Measurements from ENCODE around the gene HRH1. TPM values are rescaled to one million over a fixed set of nuclear protein-coding genes. Genes with fewer than 3 reads are reported as not detected.

The HRH1 gene
- total RNA-seq, 1 experiment from 2014 or later, result 4.6 TPM

DNA sequence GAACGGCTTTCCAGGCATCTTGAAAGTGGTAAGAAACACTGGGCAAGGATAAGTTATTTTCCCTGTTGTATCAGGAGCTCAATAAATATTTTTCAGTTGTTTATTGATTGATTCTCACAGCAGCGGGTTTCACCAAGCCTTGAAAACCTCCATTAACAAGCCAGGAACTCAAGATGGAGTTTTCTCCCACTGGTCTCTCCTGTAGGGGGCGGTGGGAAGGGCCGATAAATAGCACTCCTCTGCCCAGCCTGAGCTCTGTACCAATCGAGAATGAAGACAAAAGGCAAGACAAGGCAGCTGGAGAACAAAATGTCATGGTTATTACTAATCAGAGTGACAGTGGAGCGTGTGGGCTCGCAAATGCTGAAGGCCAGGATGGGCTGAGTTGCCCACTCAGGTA lies 7.4 kb downstream of the HRH1 start:
- no peak overlapping the region for H3K27ac ChIP-seq (ENCODE audit: low read length)
- in situ Hi-C loops (cut with HindIII; ENCODE audit: low pct_unique_long_range_greater_than_20kb, low sequenced_read_pairs) (no loop called here), intact Hi-C loops (cut with micrococcal nuclease; ENCODE audit: unreplicated experiment) (no loop called here)
- BruUV-seq (replicated peaks), result no TSS peak
- CTCF ChIA-PET, result interaction anchor here (0.7 kb wide), 1 partner anchor 412 kb away, joined by 3 read pairs; no protein-coding TSS in a partner anchor
- POLR2A ChIA-PET, result no interaction called here
- H3K36me3 ChIP-seq (ENCODE audit: control insufficient read depth, insufficient read depth, low read length), result no peaks in the 10 kb centered on the region
- TF ChIP-seq SIN3A (IDR thresholded peaks at IDR 0.05; ENCODE audit: borderline replicate concordance, insufficient read depth, low read depth, low read length) (no peak), POLR2AphosphoS5 (IDR thresholded peaks at IDR 0.05; ENCODE audit: low read depth, low read length) (no peak), TCF7L2 (IDR thresholded peaks at IDR 0.05; ENCODE audit: low read depth, low read length) (no peak)
- TF ChIP-seq, protein P1, sequence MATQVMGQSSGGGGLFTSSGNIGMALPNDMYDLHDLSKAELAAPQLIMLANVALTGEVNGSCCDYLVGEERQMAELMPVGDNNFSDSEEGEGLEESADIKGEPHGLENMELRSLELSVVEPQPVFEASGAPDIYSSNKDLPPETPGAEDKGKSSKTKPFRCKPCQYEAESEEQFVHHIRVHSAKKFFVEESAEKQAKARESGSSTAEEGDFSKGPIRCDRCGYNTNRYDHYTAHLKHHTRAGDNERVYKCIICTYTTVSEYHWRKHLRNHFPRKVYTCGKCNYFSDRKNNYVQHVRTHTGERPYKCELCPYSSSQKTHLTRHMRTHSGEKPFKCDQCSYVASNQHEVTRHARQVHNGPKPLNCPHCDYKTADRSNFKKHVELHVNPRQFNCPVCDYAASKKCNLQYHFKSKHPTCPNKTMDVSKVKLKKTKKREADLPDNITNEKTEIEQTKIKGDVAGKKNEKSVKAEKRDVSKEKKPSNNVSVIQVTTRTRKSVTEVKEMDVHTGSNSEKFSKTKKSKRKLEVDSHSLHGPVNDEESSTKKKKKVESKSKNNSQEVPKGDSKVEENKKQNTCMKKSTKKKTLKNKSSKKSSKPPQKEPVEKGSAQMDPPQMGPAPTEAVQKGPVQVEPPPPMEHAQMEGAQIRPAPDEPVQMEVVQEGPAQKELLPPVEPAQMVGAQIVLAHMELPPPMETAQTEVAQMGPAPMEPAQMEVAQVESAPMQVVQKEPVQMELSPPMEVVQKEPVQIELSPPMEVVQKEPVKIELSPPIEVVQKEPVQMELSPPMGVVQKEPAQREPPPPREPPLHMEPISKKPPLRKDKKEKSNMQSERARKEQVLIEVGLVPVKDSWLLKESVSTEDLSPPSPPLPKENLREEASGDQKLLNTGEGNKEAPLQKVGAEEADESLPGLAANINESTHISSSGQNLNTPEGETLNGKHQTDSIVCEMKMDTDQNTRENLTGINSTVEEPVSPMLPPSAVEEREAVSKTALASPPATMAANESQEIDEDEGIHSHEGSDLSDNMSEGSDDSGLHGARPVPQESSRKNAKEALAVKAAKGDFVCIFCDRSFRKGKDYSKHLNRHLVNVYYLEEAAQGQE (IDR thresholded peaks at IDR 0.05; ENCODE audit: insufficient read depth in 1 of 2, low read depth in 2 of 2, low read length in 1 of 2), result no peak
- TF ChIP-seq, protein P2, sequence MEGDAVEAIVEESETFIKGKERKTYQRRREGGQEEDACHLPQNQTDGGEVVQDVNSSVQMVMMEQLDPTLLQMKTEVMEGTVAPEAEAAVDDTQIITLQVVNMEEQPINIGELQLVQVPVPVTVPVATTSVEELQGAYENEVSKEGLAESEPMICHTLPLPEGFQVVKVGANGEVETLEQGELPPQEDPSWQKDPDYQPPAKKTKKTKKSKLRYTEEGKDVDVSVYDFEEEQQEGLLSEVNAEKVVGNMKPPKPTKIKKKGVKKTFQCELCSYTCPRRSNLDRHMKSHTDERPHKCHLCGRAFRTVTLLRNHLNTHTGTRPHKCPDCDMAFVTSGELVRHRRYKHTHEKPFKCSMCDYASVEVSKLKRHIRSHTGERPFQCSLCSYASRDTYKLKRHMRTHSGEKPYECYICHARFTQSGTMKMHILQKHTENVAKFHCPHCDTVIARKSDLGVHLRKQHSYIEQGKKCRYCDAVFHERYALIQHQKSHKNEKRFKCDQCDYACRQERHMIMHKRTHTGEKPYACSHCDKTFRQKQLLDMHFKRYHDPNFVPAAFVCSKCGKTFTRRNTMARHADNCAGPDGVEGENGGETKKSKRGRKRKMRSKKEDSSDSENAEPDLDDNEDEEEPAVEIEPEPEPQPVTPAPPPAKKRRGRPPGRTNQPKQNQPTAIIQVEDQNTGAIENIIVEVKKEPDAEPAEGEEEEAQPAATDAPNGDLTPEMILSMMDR (IDR thresholded peaks at IDR 0.05), result peak; percentile 25
- ATAC-seq (no peak), DNase-seq (ENCODE audit: low read depth, low spot score) (no peak)
- no peak overlapping the region for H3K4me3 ChIP-seq (ENCODE audit: low read depth in 2 of 2, low read length in 2 of 2)
- H3K4me1 ChIP-seq (ENCODE audit: control insufficient read depth, insufficient read depth, low read length), result no peaks in the 10 kb centered on the region
- H3K27me3 ChIP-seq (ENCODE audit: control insufficient read depth, insufficient read depth, low read length), result no peaks in the 10 kb centered on the region
- no peaks in the 10 kb centered on the region for H3K9me3 ChIP-seq (ENCODE audit: control insufficient read depth, insufficient read depth, low read depth, low read length)

DNA sequence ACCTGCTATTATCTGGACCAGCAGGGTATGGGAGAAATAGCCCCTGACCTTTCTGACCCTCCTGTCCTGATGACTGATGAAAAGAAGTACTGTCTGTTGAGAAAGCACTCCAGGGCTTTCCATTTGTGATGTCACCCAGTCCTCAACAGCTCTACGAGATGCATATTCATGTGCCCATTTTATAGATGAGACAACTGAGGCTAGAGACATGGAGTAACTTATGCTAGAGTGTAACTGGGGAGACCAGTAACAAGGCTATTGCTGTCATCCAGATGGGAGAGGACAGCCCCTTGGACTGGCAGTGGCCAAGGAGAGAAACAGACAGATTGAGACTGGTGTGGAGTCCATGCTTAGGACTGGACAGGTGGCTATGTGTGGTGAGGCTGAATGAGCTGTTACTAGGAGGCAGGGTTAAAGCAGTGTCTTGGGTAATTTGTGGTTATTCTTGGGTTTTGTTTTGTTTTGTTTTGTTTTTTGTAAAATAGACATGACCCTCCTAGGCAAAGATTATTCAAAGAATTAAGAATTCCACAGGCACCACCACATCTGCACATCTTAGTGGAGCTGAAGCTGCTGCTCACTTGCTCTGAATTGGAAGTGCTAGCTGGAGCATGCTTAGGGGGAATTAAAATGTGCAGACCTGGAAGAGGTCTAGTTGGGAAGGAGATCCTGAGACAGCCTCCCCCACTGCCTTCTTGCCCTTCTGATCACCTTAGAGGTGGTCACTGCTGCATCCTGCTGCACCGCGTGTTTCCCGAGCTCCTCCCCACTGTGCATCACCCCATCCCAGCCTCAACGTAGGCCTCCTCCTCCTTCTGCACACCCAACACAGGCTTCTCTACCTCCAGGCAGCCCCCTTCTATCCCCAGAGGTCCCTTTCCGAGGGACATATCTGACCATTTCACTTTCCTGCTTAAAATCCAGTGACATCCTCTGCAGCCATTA lies 8.4 kb downstream of the HRH1 start:
- Histone ChIP-seq H3K9me3 (ENCODE audit: control insufficient read depth, insufficient read depth, low read depth, low read length) (no peaks in the 10 kb centered on the region), H3K27ac (ENCODE audit: low read length) (no peak overlapping the region), H3K4me1 (ENCODE audit: control insufficient read depth, insufficient read depth, low read length) (no peaks in the 10 kb centered on the region), H3K36me3 (ENCODE audit: control insufficient read depth, insufficient read depth, low read length) (no peaks in the 10 kb centered on the region), H3K27me3 (ENCODE audit: control insufficient read depth, insufficient read depth, low read length) (no peaks in the 10 kb centered on the region), H3K4me3 (ENCODE audit: low read depth in 2 of 2, low read length in 2 of 2) (no peak overlapping the region)
- POLR2A ChIA-PET, result no interaction called here
- CTCF ChIA-PET, result interaction anchor here (0.6 to 0.7 kb wide), 2 partner anchors 34 to 413 kb away, joined by 3 to 4 read pairs; no protein-coding TSS in a partner anchor
- ATAC-seq (no peak), DNase-seq (ENCODE audit: low read depth, low spot score) (no peak)
- intact Hi-C loops (cut with micrococcal nuclease; ENCODE audit: unreplicated experiment) (no loop called here), in situ Hi-C loops (cut with HindIII; ENCODE audit: low pct_unique_long_range_greater_than_20kb, low sequenced_read_pairs) (no loop called here)
- no TSS peak for BruUV-seq (replicated peaks)
- TF ChIP-seq TCF7L2 (IDR thresholded peaks at IDR 0.05; ENCODE audit: low read depth, low read length) (no peak), SIN3A (IDR thresholded peaks at IDR 0.05; ENCODE audit: borderline replicate concordance, insufficient read depth, low read depth, low read length) (no peak), POLR2AphosphoS5 (IDR thresholded peaks at IDR 0.05; ENCODE audit: low read depth, low read length) (no peak)
- TF ChIP-seq, protein P1 (IDR thresholded peaks at IDR 0.05; ENCODE audit: insufficient read depth in 1 of 2, low read depth in 2 of 2, low read length in 1 of 2), result no peak
- TF ChIP-seq, protein P2 (IDR thresholded peaks at IDR 0.05), result no peak

Data from Panc1 (cell line).